ENCODE measurements around the gene ZNF469.

ZNF469 gene, protein sequence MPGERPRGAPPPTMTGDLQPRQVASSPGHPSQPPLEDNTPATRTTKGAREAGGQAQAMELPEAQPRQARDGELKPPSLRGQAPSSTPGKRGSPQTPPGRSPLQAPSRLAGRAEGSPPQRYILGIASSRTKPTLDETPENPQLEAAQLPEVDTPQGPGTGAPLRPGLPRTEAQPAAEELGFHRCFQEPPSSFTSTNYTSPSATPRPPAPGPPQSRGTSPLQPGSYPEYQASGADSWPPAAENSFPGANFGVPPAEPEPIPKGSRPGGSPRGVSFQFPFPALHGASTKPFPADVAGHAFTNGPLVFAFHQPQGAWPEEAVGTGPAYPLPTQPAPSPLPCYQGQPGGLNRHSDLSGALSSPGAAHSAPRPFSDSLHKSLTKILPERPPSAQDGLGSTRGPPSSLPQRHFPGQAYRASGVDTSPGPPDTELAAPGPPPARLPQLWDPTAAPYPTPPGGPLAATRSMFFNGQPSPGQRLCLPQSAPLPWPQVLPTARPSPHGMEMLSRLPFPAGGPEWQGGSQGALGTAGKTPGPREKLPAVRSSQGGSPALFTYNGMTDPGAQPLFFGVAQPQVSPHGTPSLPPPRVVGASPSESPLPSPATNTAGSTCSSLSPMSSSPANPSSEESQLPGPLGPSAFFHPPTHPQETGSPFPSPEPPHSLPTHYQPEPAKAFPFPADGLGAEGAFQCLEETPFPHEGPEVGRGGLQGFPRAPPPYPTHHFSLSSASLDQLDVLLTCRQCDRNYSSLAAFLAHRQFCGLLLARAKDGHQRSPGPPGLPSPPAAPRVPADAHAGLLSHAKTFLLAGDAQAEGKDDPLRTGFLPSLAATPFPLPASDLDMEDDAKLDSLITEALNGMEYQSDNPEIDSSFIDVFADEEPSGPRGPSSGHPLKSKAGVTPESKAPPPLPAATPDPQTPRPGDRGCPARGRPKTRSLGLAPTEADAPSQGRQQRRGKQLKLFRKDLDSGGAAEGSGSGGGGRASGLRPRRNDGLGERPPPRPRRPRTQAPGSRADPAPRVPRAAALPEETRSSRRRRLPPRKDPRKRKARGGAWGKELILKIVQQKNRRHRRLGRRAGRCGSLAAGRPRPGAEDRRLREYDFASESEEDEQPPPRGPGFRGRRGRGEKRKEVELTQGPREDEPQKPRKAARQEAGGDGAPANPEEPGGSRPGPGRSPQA (N-terminal part only)

DNA sequence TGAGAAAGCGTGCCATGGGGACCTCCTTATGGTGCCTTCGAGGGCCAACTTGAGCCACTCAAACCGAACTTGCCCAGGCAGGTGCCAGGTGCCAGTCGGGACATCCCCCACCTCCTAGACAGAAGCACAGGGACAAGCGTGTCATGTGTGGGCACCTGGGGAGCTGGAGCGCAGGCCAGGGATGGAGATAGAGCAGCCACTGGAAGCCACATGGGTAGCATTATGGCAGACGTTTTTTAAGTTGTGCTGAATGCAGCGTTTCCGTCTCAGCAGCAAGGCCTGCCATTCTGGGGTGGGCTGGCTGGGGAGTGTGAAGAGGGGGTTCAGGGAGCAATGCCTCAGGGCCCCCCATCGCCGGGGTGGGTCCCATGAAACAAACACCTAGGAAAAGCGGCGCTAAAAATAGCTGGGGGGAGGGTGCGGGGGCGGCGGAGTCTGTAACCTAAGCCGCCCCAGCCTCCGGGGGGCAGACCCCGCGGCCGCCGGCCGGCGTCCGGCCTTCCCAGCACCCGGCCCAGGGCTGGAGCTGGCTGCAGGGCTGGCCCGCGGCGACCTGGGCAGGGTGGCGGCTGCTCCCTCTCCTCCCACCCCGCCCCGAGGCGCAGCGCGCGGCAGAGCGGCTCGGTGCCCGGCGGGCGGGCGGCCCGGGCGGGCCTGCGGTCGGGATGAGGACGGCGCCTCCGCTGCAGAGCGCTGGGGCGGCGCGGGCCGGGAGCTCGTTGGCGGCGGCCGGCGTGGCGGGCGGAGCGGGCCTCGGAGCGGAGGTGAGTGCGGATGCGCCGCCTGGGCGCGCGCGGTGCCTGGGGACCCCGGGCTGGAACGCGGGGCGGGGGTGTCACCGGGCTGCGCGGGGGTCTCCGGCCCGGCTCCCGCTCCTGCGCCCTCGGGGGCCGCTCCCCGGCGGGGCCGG, at the start of gene ZNF469:
ZNF469 (plus strand) TSS at position 469 of the 910 bp plus-strand sequence. CDS start 44,512 bp downstream, outside the sequence.
- DNase-seq (ENCODE audit: low spot score) = peak; percentile 22

DNA sequence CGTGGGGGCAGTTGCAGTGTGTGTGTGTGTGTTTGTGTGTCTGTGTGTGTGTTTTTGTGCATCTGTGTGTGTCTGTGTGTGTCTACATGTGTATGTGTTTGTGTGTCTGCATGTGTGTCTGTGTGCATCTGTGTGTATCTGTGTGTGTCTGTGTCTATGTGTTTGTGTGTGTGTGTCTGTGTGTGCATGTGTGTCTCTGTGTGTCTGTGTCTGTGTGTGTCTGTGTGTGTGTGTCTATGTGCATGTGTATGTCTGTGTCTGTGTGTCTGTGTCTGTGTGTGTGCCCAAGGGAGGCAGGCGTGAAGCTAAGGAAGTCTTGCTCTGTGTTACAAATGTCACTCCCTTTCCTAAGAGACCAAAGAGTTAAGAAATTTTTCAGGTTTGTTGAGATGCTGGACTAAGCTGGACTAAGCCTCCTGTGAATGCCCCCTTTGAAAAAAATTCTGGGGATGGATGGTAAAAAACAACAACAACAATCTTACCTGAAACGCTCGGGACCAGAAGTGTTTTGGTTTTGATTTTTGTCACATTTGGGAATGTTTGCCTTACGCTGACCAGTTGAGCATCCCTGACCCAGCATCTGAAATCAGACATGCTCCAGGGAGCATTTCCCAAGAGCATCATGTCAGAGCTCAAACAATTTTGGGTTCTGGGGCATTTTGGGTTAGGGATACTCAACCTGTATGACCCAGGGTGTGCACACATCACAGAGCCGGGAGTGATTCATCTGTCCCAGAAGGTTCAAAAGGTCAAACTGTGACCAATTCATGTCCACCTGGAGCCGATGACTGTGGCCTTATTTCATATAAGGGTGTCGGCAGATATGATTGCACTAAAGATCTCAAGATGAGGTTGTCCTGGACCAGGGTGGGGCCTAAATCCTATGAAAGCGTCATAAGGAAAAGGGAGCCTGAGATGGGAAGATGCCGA, 48.6 kb upstream of the ZNF469 start:
- no peak for DNase-seq (ENCODE audit: low spot score)

DNA sequence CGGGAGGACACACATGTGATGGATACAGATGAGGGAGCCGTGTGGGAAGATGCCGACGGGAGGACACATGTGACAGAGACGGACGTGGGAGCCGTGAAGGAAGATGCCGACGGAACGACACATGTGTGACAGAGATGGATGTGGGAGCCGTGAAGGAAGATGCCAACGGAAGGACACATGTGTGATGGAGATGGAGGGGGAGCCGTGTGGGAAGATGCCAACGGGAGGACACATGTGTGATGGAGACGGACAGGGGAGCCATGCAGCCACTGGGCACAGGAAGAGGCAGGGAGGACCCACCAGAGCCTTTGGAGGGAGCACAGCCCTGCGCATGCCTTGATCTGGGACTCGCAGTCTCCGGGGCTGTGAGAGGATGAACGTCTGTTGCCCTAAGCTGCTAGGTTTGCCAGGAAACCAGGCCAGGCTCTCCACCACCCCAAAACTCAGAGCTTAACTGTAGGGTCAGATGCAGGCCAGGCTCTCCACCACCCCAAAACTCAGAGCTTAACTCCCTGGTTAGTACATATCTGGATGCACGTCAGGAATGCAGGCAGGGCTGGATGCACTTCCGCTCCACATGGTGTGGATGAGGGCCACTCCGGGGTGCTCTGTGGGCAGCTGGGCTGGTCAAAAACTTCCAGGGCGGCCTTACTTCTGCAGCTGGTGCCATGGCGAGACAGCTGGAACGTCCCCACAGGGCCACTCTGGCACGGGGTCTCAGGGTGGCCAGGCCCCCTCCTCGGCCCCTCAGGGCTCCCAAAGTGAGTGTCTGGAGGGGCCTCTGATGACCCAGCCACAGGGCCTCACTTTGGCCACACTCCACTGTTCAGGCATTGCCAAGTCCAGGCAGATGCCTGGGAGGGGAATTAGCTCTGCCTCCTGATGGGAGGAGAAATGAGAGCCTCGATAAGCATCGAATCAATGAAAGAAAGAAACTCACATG, 47.7 kb upstream of the ZNF469 start:
- DNase-seq (ENCODE audit: low spot score) = no peak

DNA sequence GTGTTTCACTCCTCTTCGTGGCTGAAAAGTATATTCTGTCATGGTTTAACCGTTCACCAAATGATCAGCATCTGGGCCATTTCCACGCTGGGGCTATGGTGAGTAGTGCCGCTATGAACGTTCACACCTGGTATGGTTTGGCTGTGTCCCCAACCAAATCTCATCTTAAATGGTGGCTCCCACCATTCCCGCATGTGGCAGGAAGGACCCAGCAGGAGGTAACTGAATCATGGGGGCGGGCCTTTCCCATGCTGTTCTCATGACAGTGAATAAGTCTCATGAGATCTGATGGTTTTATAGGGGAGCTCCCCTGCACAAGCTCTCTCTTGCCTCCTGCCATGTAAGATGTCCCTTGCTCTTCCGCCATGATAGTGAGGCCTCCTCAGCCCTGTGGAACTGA, 45.7 kb upstream of the ZNF469 start:
- no peak for DNase-seq (ENCODE audit: low spot score)

DNA sequence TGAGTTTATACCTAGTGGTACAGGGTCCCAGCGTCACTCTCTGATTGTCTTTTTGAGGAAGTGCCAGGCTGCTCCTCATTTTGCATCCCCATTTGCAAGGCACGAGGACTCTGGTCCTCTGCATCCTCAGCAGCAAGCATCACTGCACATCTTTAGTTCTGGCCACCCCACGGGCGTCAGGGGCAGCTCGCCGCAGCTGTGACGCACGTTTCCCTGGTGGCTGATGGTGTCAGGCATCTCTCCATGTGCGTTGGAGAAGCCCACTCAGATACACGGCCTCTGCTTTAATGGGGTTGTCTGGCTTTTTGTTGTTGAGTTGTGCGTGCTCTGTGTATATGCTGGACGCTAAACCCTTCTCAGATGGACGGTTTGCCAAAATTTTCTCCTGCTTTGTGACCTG, 45.2 kb upstream of the ZNF469 start:
- DNase-seq (ENCODE audit: low spot score) = no peak

DNA sequence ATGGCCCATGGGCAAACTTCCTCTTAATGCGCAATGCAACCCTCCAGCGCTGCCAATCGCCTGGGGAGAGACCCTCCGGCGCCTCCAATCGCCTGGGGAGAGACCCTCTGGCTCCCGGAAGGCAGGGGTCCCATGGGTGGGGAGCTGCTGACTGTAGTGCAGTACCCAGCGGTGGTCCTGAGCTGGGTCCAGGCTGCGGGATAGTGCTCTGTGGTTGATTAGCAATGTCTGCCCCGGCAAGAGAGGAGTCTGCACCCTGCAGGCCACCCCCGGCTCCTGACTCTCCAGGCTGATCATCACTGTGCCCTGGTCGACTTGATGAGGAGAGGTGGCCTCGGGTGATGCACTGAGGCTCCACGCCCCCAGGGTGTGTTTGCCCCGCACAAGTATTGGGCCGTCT, 44.6 kb upstream of the ZNF469 start:
- DNase-seq (ENCODE audit: low spot score) = no peak

DNA sequence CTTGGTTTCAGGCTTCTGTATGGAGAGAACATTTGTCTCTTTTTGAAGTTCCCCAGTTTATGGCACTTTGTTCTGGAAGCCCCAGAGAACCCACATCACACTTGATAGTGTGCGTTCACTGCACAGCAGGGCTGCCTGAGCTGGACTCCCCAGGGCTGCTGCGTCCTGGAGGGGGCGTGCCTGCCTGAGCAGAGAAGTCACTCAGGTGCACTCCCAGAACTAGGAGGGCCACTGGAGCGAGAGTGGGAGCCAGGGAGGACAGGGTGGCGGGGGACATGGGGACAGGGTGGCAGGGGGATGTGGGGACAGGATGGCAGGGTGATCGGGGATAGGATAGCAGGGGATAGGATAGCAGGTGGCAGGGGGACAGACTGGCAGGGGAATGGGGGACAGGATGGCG, 43.9 kb upstream of the ZNF469 start:
- no peak for DNase-seq (ENCODE audit: low spot score)

DNA sequence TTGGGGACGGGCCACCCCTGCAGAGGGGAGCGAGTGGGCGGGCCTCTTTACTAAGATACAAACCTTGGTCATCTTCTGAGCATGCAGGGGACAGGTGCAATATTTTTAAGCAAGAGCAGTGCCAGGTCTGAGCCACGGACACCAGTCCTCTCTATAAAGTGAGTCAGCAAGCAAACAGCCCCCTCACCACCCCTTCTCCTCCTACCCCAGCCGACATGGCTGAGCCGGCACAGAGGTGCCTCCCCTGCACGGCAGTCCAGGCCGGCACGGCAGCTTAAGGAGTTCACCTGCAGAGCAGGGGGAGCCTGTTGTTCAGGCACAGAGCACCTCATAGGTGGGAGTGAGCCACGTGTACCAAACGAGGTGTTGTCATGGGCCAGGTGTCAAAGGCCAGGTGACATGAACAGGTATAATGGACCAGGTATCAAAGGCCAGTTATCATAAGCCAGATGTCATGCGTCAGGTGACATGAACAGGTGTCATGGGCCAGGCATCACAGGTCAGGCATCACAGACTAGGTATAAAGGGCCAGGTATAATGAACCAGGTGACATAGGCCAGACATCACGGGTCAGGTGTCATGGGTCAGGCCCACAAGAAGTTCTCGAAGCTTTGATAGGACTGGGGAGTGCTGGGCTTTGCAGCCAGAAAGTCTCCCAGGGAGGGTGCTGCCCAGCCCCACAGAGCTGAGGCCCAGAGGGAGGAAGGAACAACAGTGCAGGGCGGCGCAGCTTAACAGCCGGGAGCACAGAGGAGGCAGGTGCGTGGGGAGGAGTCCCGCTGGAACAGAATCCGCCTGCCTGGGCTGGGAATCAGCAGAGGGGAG, 42.6 kb upstream of the ZNF469 start:
- no peak for DNase-seq (ENCODE audit: low spot score)

DNA sequence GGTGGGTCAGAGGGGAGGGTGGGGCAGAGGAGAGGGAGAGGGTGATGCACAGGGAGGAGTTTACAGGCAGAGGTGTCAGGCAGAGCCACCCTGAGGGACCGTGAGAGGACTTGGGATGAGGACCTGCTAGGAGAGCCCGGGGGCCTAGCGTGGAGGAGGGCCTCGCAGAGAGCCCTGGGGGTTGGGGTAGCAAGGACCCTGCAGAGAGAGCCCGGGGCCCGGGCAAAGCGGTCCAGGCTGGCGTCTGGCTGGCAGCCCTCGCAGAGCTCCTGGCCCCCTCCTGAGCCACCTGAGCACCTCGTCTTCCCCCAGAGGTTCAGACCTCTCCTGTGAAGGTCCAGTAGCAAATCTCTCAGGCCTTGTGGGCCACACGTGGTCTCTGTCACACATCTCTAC, 42.0 kb upstream of the ZNF469 start:
- DNase-seq (ENCODE audit: low spot score) = no peak

DNA sequence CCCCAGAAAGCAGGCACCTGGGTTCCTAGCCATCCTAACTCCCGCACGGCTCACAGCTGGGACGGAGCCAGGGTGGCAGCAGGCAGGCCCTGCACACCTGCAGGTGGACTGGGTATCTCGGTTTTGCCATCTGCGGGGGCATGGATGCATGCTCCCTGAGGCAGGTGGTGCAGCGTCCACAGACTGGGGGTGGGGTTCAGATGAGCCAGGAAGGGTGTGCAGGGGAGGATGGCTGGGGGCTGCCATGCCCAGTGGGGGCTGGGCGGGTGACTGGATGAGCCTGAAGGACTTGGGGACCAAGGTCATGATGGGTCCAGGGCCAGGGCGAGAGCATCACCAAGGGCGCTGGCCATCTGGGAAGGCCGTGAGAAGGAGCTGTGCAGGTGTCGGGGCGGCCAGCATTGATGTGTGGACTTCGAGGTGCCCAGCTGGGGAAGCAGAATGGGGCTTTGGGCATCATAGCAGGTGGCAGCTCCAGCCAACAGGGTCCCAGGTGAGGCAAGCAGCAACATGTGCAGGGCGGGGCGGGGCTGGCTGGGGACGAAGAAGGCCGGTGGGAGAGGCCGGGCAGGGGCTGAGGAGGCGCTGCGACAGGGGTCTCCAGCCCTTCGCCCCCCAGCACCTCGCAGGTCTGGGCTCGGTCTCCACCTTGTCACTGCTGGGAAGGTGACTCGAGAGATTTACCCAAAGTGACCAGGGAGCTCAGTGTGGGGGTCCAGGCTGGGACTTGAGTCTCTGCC, 41.0 kb upstream of the ZNF469 start:
- no peak for DNase-seq (ENCODE audit: low spot score)

DNA sequence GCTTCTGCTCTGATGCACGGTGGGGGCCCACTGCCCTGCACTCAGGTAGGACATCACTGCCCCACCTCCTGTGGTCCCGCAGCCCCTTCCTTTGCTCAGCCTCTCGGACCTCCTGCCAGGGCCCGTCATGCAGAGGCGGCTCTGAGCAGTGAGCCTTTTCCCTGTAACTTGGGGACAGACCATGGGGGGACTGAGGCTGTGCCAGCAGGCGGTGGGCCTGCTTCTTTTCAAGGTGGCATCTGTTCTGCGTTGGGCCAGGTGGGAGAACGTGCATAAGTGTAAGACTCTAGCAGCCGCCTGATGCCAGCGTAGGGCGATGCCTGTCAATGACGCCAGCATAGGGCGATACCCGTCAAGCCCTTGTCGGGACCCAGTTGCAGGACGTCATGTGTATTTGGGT, 40.3 kb upstream of the ZNF469 start:
- no peak for DNase-seq (ENCODE audit: low spot score)

DNA sequence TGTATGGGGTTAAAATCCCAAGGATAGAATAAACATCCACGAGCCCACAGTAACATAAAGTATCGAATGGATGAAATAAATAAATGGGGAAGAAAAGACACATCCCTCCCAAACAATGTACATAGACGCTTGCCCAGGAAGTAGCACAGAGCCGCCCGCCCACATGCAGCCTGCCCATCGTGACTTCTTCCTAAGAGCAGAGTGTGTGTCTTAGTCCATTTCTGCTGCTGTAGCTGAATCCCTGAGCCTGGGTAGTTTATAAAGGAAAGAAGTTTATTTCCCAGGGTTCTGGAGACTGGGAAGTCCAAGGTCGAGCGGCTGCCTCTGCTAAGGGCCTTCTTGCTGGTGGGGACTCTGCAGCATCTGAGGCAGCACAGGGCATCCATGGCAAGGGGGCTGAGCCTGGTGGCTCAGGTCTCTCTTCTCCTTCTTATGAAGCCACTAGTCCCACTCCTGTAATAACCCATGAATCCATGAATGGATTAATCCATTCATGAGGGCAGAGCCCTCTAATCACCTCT, 39.4 kb upstream of the ZNF469 start:
- no peak for DNase-seq (ENCODE audit: low spot score)

DNA sequence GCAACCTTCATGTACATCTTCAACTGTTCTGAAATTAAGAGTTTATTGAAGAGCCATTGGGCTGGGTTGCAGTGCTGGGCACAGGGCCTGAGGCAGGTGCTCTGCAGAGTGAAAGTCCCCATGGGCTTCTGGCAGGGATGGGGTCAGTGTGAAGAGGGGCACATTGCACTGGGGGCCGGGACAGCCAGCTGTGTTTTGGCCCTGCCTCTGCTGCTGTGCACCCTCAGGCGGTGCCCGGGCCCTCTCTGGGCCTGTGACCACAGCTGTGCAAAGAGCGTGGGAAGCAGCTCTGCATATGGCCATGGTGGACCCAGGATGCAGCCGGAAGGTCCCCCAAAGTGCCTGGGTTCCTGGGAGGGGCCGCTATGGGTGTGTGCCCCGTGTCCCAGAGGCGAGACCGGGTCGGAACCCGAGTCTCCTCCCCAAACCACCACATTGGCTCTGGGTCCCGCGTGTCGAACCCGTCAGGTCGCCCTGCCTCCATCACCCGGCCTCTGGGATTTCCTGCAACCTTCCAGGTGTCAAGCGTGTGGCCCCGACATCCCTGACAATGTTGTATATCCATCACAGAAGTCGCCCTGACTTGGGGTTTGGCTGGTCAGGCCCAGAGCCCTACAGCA, 38.2 kb upstream of the ZNF469 start:
- no peak for DNase-seq (ENCODE audit: low spot score)

DNA sequence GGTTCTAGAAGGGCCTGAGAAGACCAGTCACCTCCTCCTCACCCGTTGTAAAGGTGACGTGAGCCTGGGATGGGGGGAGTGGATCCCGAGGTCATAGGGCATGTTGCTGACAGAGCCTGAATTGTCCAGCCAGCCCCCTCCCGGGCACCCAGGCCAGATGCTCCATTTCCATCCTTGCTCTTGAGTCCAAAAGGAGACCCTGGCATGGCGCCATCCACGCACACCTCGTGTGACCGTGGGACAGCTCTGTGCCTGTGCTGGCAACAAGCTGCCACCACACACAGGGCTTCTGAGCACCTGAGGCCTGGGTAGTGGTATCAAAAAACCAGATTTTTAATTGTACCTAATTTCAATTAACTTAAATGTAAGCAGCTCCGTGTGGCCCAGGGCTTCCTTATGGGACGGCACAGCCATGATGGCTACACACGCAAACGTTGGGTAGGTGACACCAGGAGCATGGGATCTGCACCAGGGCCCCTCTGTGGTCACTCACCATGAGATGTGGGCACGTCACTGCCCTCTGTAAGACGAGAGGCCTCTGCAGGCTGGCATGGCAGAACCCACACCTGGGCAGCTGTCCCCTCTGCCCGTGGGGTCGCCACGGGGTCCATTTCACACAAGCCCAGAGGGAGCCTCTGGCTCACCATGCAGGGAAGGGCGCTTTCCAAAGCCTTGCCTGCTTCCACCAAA, 37.6 kb upstream of the ZNF469 start:
- no peak for DNase-seq (ENCODE audit: low spot score)

DNA sequence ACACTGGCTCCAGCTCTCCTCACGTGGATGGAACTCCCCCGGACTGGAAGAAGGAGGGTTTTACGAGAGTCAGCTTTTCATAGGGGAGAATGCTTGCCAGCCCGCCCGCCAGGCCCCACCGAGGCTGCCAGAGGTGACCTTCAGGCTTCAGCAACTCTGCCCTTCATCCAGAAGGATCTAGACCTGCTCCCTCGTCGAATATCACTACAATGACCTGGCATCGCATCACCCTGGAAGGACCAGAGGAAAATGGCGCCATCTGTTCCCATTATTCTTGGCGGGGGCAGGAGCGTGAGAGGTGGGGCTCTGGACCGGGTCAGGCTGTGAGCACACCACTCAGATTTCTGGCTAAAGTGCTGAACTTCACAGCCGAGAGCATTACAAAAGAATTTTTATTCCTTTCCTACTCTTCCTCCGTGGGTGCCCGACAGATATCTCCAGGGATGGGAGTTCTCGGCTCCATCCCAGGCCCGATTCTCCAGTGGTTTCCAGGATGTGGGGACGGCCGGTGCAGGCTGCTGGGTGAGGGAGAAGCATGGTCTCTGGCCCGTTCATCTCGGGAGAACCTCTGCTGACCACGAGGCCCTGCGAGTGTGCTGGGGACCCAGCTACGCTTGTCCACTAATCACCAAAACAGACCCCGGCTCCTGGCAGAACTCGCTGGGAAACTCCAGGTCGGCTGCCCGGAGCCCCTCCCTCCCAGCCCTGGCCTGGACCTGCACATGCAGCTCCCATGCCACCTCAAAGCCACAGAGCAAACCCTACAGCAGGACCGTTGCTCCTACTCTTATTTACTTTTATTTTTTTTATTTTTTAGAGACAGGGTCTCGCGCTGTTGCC, 36.8 kb upstream of the ZNF469 start:
- DNase-seq (ENCODE audit: low spot score) = no peak

All from germinal center (tissue), 1 donor.